Heart left ventricle (tissue), 16 donors: ENCODE data around the gene TNFRSF8. TPM values are rescaled to one million over a fixed set of nuclear protein-coding genes. Genes with fewer than 3 reads are reported as not detected.

ENCODE experiments used
- ATAC-seq, 4 donors: fragments of 200-7000 bp; cut with Tn5 transposase; one replicate each; pipeline ENCODE4 v1.9.1; 2020 to 2022; ENCODE audit warnings: moderate library complexity in 4 of 4, mild to moderate bottlenecking in 3 of 4, moderate number of reproducible peaks in 1 of 4
- DNase-seq, 5 donors: peaks; one replicate each; pipeline ENCODE4 v3.0.0-alpha.2; 2020
- H3K27ac ChIP-seq, 12 donors: fragments of 200-600 bp; sonication (generic) in 4 of 12; one replicate each; pipeline versions ENCODE4 v1.5.0 to v1.8.0; 2016 to 2022; ENCODE audit warnings: mild to moderate bottlenecking in 2 of 12
- H3K27me3 ChIP-seq, 9 donors: fragments of 200-600 bp; sonication (generic) in 2 of 9; one replicate each; pipeline versions ENCODE4 v1.5.1 to v1.8.0; 2016 to 2022; ENCODE audit warnings: mild to moderate bottlenecking in 3 of 9
- H3K36me3 ChIP-seq, 9 donors: fragments of 200-600 bp; sonication (generic) in 2 of 9; one replicate each; pipeline versions ENCODE4 v1.5.0 to v1.8.0; 2018 to 2022; ENCODE audit warnings: mild to moderate bottlenecking in 2 of 9
- H3K4me1 ChIP-seq, 12 donors: fragments of 200-600 bp; sonication (generic) in 4 of 12; one replicate each; pipeline versions ENCODE4 v1.5.0 to v1.8.0; 2016 to 2022; ENCODE audit warnings: mild to moderate bottlenecking in 3 of 12
- H3K4me3 ChIP-seq, 12 donors: fragments of 200-600 bp; sonication (generic) in 4 of 12; one replicate each; pipeline versions ENCODE4 v1.5.0 to v1.8.0; 2017 to 2022; ENCODE audit warnings: mild to moderate bottlenecking in 9 of 12, moderate library complexity in 4 of 12
- H3K9me3 ChIP-seq, 12 donors: fragments of 200-600 bp; sonication (generic) in 4 of 12; one replicate each; pipeline versions ENCODE4 v1.5.0 to v1.8.0; 2016 to 2022; ENCODE audit warnings: mild to moderate bottlenecking in 1 of 12
- POLR2A ChIP-seq, 2 donors: fragments of 450-650 bp; IDR thresholded peaks; one replicate each; pipeline ENCODE4 v1.6.1; 2017; ENCODE audit warnings: antibody characterized with exemption in 2 of 2, mild to moderate bottlenecking in 2 of 2, moderate library complexity in 2 of 2
- WGBS, 4 donors: extraction: QIAGEN DNeasy Blood & Tissue Kit in 2 of 4; methylation state at CpG; one replicate each; pipeline versions ENCODE4 v1.1.5 to v1.1.7; 2013 to 2018; 5-methylcytosine and 5-hydroxymethylcytosine counted together
- intact Hi-C, 10 donors: fragments of 100-400 bp; cut with DNase I; formaldehyde crosslinking; loops; one replicate each; pipeline versions ENCODE4 v1.11.1 to v1.14.2; 2022
- polyA plus RNA-seq, 2 donors: library from polyadenylated mRNA; stranded (reverse); fragments of 200-250 nt; gene quantifications; one replicate each; pipeline ENCODE4 v1.2.3, GENCODE V29; 2013
- total RNA-seq, 9 donors: library from RNA; depleted of rRNA in 2 of 9; stranded (reverse); fragments of >200 nt in 2 of 9; fragmentation: NEBNext Ultra II Directional in 3 of 9; extraction: Animal tissue kit (Norgen Biotek cat#: 25700) in 3 of 9; gene quantifications; one replicate each; pipeline versions ENCODE4 v1.1.0 to v1.2.4, GENCODE V29; 2016 to 2023
- TF ChIP-seq, protein P1 (sequence below), 12 donors: fragments of 200-600 bp; sonication (generic) in 4 of 12; IDR thresholded peaks; one replicate each; pipeline versions ENCODE4 v1.5.0 to v1.8.0; 2018 to 2022; ENCODE audit warnings: antibody characterized with exemption in 12 of 12, mild to moderate bottlenecking in 5 of 12
- donor health status: ischemic (EF 13 %, LVEDD 7.1; RV severe dilation, severe dysfunction).
- donor health status: healthy with polysubstance abuse.
- donor health status: DM: no; HTN: yes; CAD: no.
- donor health status: DM: no; HTN: no; CAD: no.
- donor health status: ischemic (EF 25% LVEDD 6.9; RV normal size, moderate dysfunction).
- donor health status: ischemic (EF 25% LVEDD 5.7; RV mildly dilated, moderate dysfunction).
- donor health status: healthy.
- donor health status: DM: yes; HTN: yes; CAD: no.
- donor health status: ischemic (EF 35%, LVEDD 5.7; RV mildly dilated, moderate dysfunction).
- donor health status: nonischemic (EF 11% LVEDD 7.7; RV severe dilation, severe dysfunction).
- donor health status: DM: yes; HTN: yes; CAD: no.
- donor health status: PGD.
- donor health status: ischemic (EF 29% LVEDD 5.4; RV normal size, mild dysfunction).
- donor health status: nonischemic (EF 23%, LVEDD 6.1; RV moderate dilation, normal function).

Gene TNFRSF8
- total and polyA plus RNA-seq, 11 donors: 0.51 to 4.5 (median 0.76) TPM

DNA sequence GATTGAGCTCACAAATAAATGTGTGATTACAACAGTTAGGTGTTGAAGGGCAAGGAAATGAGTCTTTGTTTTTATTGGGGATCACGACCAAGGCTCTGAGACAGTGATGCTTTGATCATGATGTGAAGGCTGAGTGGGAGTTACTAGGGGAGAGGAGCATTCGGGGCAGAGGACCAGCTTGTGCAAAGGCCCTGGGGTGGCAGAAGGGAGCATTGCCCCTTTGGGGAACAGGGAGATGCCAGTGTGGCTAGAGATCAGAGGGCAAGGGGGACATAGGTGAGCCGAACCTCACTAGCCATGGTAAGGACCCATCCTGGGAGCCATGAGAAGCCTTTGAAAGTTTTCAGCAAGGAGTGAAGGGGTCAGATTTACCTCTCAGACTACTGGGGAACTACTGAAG, 31.1 kb downstream of the TNFRSF8 start:
- Histone ChIP-seq H3K36me3 (no peaks in the 10 kb centered on the region), H3K4me3 (no peak overlapping the region), H3K4me1 (peaks cover 0 to 3% (median 0%) of the 10 kb centered on the region in 12 donors), H3K27ac (no peak overlapping the region), H3K27me3 (no peaks in the 10 kb centered on the region), H3K9me3 (peaks cover 0 to 19% (median 0%) of the 10 kb centered on the region in 12 donors)
- DNase-seq (peak in 1 of 5 donors; percentile 18), ATAC-seq (no peak)
- 82 to 91% (median 83%) methylated on average over 3 of the region's 3 CpGs for WGBS, 4 donors
- intact Hi-C loops: loop anchor here in 1 of 10 donors (10.0 kb wide), 1 partner anchor 59 kb away; no protein-coding TSS in a partner anchor
- TF ChIP-seq POLR2A (IDR thresholded peaks at IDR 0.05): no peak
- TF ChIP-seq, protein P1, sequence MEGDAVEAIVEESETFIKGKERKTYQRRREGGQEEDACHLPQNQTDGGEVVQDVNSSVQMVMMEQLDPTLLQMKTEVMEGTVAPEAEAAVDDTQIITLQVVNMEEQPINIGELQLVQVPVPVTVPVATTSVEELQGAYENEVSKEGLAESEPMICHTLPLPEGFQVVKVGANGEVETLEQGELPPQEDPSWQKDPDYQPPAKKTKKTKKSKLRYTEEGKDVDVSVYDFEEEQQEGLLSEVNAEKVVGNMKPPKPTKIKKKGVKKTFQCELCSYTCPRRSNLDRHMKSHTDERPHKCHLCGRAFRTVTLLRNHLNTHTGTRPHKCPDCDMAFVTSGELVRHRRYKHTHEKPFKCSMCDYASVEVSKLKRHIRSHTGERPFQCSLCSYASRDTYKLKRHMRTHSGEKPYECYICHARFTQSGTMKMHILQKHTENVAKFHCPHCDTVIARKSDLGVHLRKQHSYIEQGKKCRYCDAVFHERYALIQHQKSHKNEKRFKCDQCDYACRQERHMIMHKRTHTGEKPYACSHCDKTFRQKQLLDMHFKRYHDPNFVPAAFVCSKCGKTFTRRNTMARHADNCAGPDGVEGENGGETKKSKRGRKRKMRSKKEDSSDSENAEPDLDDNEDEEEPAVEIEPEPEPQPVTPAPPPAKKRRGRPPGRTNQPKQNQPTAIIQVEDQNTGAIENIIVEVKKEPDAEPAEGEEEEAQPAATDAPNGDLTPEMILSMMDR (IDR thresholded peaks at IDR 0.05): no peak

DNA sequence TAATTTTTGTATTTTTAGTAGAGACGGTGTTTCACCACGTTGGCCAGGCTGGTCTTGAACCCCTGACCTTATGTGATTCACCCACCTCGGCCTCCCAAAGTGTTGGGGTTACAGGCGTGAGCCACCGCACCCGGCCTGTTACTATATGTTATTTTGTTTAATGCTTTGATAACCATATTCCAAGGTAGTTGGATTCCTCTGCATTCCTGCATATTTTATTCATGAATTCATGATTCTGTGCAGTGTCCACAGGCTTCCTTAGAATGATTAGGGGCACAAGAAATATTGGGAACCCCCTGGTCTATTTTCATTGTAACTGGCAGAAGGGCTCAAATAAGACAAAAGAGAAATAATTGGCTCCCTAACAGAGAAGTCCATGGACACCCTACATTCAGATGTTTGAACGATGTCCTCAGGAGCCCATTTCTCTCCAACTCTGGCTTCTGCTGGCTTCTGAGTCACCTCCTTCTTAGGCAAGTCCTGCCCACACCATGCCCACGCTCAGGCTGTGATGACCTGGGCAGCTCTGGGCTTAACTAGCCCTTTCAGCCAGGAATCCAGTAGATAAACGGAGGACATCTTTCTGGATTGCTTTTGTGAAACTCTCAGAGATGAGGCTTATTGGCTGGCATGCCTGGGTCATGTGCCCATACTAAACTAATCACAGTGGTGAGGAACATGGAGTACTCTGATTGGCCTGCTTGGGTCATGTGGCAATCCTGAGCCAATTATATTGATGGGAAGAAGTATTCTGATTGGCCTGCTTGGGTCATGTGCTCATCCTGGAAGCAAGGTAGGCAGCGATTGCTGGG, 32.6 kb downstream of the TNFRSF8 start:
- ATAC-seq (no peak), DNase-seq (peak in 1 of 5 donors; percentile 9)
- H3K27ac ChIP-seq: no peak overlapping the region
- no peaks in the 10 kb centered on the region for H3K4me1 ChIP-seq
- no peaks in the 10 kb centered on the region for H3K27me3 ChIP-seq
- H3K36me3 ChIP-seq: no peaks in the 10 kb centered on the region
- no peak for TF ChIP-seq POLR2A (IDR thresholded peaks at IDR 0.05)
- TF ChIP-seq, protein P1 (IDR thresholded peaks at IDR 0.05): no peak
- H3K9me3 ChIP-seq: peaks cover 0 to 19% (median 0%) of the 10 kb centered on the region in 12 donors
- 90 to 93% (median 91%) methylated on average over 10 of the region's 10 CpGs for WGBS, 4 donors
- intact Hi-C loops: loop anchor here in 1 of 10 donors (10.0 kb wide), 1 partner anchor 61 kb away; no protein-coding TSS in a partner anchor
- H3K4me3 ChIP-seq: no peak overlapping the region

DNA sequence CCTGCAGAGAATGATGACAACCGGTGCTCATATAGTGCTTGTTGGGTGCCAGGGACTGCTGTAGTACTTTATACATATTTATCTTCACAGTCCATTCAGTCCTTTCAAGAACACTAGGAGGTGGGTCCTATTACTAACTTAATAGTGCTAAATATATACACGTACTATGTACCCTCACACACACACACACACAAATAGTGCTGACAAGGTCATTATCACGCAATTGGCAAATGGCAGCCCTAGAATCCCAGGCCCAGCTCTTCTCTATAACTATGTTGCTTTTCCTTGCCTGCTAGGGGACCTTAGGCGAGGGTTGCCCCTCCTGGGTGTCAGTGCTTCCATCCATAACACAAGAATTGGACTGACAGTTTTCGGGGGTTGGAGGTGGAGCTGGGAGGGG, 33.5 kb downstream of the TNFRSF8 start:
- intact Hi-C loops: loop anchor here in 1 of 10 donors (10.0 kb wide), 1 partner anchor 62 kb away; no protein-coding TSS in a partner anchor
- ATAC-seq (no peak), DNase-seq (no peak)
- no peak overlapping the region for H3K4me3 ChIP-seq
- H3K36me3 ChIP-seq: no peaks in the 10 kb centered on the region
- H3K9me3 ChIP-seq: peaks cover 0 to 19% (median 0%) of the 10 kb centered on the region in 12 donors
- H3K27ac ChIP-seq: no peak overlapping the region
- 78 to 82% (median 81%) methylated on average over 5 of the region's 5 CpGs for WGBS, 4 donors
- TF ChIP-seq, protein P1 (IDR thresholded peaks at IDR 0.05): no peak
- no peak for TF ChIP-seq POLR2A (IDR thresholded peaks at IDR 0.05)
- no peaks in the 10 kb centered on the region for H3K27me3 ChIP-seq
- no peaks in the 10 kb centered on the region for H3K4me1 ChIP-seq

DNA sequence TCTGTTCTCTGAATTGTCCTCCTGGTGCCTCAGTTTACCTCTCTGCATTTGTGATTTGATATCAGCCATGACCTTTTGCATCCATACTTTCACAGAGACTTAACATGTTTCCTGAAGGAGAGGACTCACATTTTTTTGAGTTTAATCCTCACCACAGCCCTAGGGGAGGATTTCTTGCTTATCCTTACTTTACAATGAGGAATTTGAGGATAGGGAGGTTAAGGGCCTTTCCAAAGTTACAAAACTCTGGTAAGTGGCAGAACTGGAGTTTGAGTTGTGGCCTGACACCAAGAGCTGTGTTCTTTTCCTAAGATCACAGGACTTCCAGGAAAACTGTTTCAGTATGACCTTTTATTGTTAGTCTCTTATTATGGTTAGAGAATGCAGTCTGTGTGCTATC, 34.2 kb downstream of the TNFRSF8 start:
- intact Hi-C loops: loop anchor here in 1 of 10 donors (10.0 kb wide), 1 partner anchor 63 kb away; no protein-coding TSS in a partner anchor
- TF ChIP-seq, protein P1 (IDR thresholded peaks at IDR 0.05): no peak
- TF ChIP-seq POLR2A (IDR thresholded peaks at IDR 0.05): no peak
- peaks cover 0 to 19% (median 0%) of the 10 kb centered on the region in 12 donors for H3K9me3 ChIP-seq
- no peak for ATAC-seq
- no peaks in the 10 kb centered on the region for H3K27me3 ChIP-seq
- no peaks in the 10 kb centered on the region for H3K4me1 ChIP-seq
- DNase-seq: no peak
- no peak overlapping the region for H3K4me3 ChIP-seq
- no peak overlapping the region for H3K27ac ChIP-seq
- H3K36me3 ChIP-seq: no peaks in the 10 kb centered on the region
